Neural progenitor cell (in vitro differentiated cells): Measurements from ENCODE around the gene MYL5. TPM values are rescaled to one million over a fixed set of nuclear protein-coding genes. Genes with fewer than 3 reads are reported as not detected.

Source experiments
- DNase-seq: peaks from one replicate; pipeline ENCODE4 v3.0.0-alpha.2; 2016; ENCODE audit warnings: low spot score
- H2AFZ ChIP-seq: fragments of 200-600 bp; sonication (generic); replicated peaks from 2 replicates; pipeline ENCODE4 v1.6.1; 2016; ENCODE audit warnings: antibody characterized with exemption
- H3F3A ChIP-seq: fragments of 200-600 bp; sonication (generic); 2 replicates; pipeline ENCODE4 v1.6.1; 2016; ENCODE audit warnings: antibody characterized with exemption, low read depth
- H3K27ac ChIP-seq: fragments of 200-600 bp; sonication (generic); 2 replicates; pipeline ENCODE4 v1.5.1; 2016; ENCODE audit warnings: mild to moderate bottlenecking
- H3K27me3 ChIP-seq: fragments of 200-600 bp; sonication (generic); 2 replicates; pipeline ENCODE4 v1.6.1; 2016; ENCODE audit warnings: mild to moderate bottlenecking, moderate library complexity
- H3K36me3 ChIP-seq: fragments of 200-600 bp; sonication (generic); 2 replicates; pipeline ENCODE4 v1.5.1; 2016
- H3K4me1 ChIP-seq: fragments of 200-600 bp; sonication (generic); 2 replicates; pipeline ENCODE4 v1.6.1; 2016; ENCODE audit warnings: mixed run types
- H3K4me2 ChIP-seq: fragments of 200-600 bp; sonication (generic); 2 replicates; pipeline ENCODE4 v1.6.1; 2016
- H3K4me3 ChIP-seq: fragments of 200-600 bp; sonication (generic); 2 replicates; pipeline ENCODE4 v1.5.1; 2016
- H3K79me2 ChIP-seq: fragments of 200-600 bp; sonication (generic); 2 replicates; pipeline ENCODE4 v1.6.1; 2016; ENCODE audit warnings: low read depth
- H3K9ac ChIP-seq: fragments of 200-600 bp; sonication (generic); 2 replicates; pipeline ENCODE4 v1.6.1; 2016
- H3K9me3 ChIP-seq: fragments of 200-600 bp; sonication (generic); 2 replicates; pipeline ENCODE4 v1.5.1; 2016; ENCODE audit warnings: low read depth
- H4K20me1 ChIP-seq: fragments of 200-600 bp; sonication (generic); 2 replicates; pipeline ENCODE4 v1.6.1; 2016; ENCODE audit warnings: low read depth
- H3K27ac Mint-ChIP-seq: 3 replicates; pipeline ENCODE4 v1.8.0; 2021; ENCODE audit warnings: mixed read lengths
- H3K27me3 Mint-ChIP-seq: 2 replicates; pipeline ENCODE4 v1.8.0; 2022; ENCODE audit warnings: low read depth, mild to moderate bottlenecking, inconsistent platforms, moderate library complexity, mixed read lengths; ENCODE audit not compliant: insufficient read depth
- H3K36me3 Mint-ChIP-seq: 3 replicates; pipeline ENCODE4 v1.8.0; 2021; ENCODE audit warnings: mixed read lengths
- H3K4me1 Mint-ChIP-seq: 3 replicates; pipeline ENCODE4 v1.8.0; 2021; ENCODE audit warnings: mixed read lengths
- H3K4me3 Mint-ChIP-seq: 3 replicates; pipeline ENCODE4 v1.8.0; 2021; ENCODE audit warnings: mild to moderate bottlenecking, moderate library complexity, mixed read lengths
- H3K9me3 Mint-ChIP-seq: 3 replicates; pipeline ENCODE4 v1.8.0; 2020; ENCODE audit warnings: mixed read lengths
- CTCF ChIP-seq: fragments of 200-600 bp; sonication (generic); IDR thresholded peaks from 2 replicates; pipeline ENCODE4 v1.5.1; 2017; ENCODE audit warnings: antibody characterized with exemption, mild to moderate bottlenecking
- EZH2 ChIP-seq: fragments of 200-600 bp; sonication (generic); IDR thresholded peaks from 2 replicates; pipeline ENCODE4 v1.6.1; 2017; ENCODE audit warnings: antibody characterized with exemption, mild to moderate bottlenecking, moderate library complexity
- EZH2phosphoT487 ChIP-seq: fragments of 200-600 bp; sonication (generic); IDR thresholded peaks from 2 replicates; pipeline ENCODE4 v1.6.1; 2017; ENCODE audit warnings: antibody characterized with exemption
- total RNA-seq: library from RNA; depleted of rRNA; stranded (reverse); fragments of >200 nt; gene quantifications from 2 replicates; pipeline ENCODE4 v1.2.3, GENCODE V29; 2015; ENCODE audit warnings: low replicate concordance

The MYL5 gene
- total RNA-seq, 1 donor from 2014 or later: 0.21 TPM

- H3K9ac ChIP-seq: no peak overlapping the region
- no peak for DNase-seq
- H3F3A ChIP-seq: peaks cover 10% of the 10 kb centered on the region
- no peaks in the 10 kb centered on the region for H3K9me3 ChIP-seq
- no peak overlapping the region for H3K4me3 ChIP-seq
- Mint-ChIP-seq H3K36me3 (no peaks in the 10 kb centered on the region), H3K4me1 (no peaks in the 10 kb centered on the region), H3K27me3 (peaks cover 2% of the 10 kb centered on the region), H3K9me3 (peaks cover 7% of the 10 kb centered on the region), H3K27ac (no peak overlapping the region), H3K4me3 (no peak overlapping the region)
- H3K4me2 ChIP-seq: no peak overlapping the region
- no peaks in the 10 kb centered on the region for H4K20me1 ChIP-seq
- no peaks in the 10 kb centered on the region for H3K27me3 ChIP-seq
- H2AFZ ChIP-seq: no peak overlapping the region
- H3K79me2 ChIP-seq: no peaks in the 10 kb centered on the region
- H3K36me3 ChIP-seq: no peaks in the 10 kb centered on the region
- H3K4me1 ChIP-seq: peaks cover 13% of the 10 kb centered on the region
- H3K27ac ChIP-seq: no peak overlapping the region
- TF ChIP-seq EZH2 (no peak), EZH2phosphoT487 (no peak), CTCF (no peak)
Observed at GRCh38 chr4:646460-646859, 27.9 kb upstream of the MYL5 start.

- H3K4me1 Mint-ChIP-seq: no peaks in the 10 kb centered on the region
- no peaks in the 10 kb centered on the region for H3K36me3 Mint-ChIP-seq
- H3K4me3 Mint-ChIP-seq: no peak overlapping the region
- no peak for DNase-seq
- Histone ChIP-seq H3K36me3 (no peaks in the 10 kb centered on the region), H3K4me2 (no peak overlapping the region), H3K4me3 (no peak overlapping the region), H3K79me2 (no peaks in the 10 kb centered on the region), H3K27ac (no peak overlapping the region), H3K9ac (no peak overlapping the region), H3K4me1 (peaks cover 13% of the 10 kb centered on the region), H2AFZ (no peak overlapping the region), H3K9me3 (no peaks in the 10 kb centered on the region), H3F3A (peaks cover 10% of the 10 kb centered on the region), H4K20me1 (no peaks in the 10 kb centered on the region), H3K27me3 (no peaks in the 10 kb centered on the region)
- TF ChIP-seq EZH2 (no peak), CTCF (no peak), EZH2phosphoT487 (no peak)
- H3K27me3 Mint-ChIP-seq: peaks cover 2% of the 10 kb centered on the region
- no peak overlapping the region for H3K27ac Mint-ChIP-seq
- H3K9me3 Mint-ChIP-seq: peaks cover 3% of the 10 kb centered on the region
Observed at GRCh38 chr4:647481-647880, 26.9 kb upstream of the MYL5 start.

- Histone ChIP-seq H3K4me3 (no peak overlapping the region), H3K4me2 (peak overlapping the region; percentile 64), H3K27me3 (no peaks in the 10 kb centered on the region), H3K79me2 (no peaks in the 10 kb centered on the region), H3K27ac (no peak overlapping the region), H3K9ac (no peak overlapping the region), H3K4me1 (peaks cover 13% of the 10 kb centered on the region), H4K20me1 (no peaks in the 10 kb centered on the region), H3K9me3 (no peaks in the 10 kb centered on the region), H3F3A (peaks cover 10% of the 10 kb centered on the region), H2AFZ (peak overlapping the region; percentile 89), H3K36me3 (no peaks in the 10 kb centered on the region)
- no peak for TF ChIP-seq EZH2
- TF ChIP-seq EZH2phosphoT487: no peak
- no peak for TF ChIP-seq CTCF
- Mint-ChIP-seq H3K4me3 (no peak overlapping the region), H3K9me3 (peaks cover 2% of the 10 kb centered on the region), H3K4me1 (no peaks in the 10 kb centered on the region), H3K27ac (no peak overlapping the region), H3K27me3 (peaks cover 2% of the 10 kb centered on the region), H3K36me3 (no peaks in the 10 kb centered on the region)
- peak; percentile 79 for DNase-seq
Observed at GRCh38 chr4:648579-649292, 25.6 kb upstream of the MYL5 start.
